ENCODE results near the gene PGP. TPM values are rescaled to one million over a fixed set of nuclear protein-coding genes. Genes with fewer than 3 reads are reported as not detected.

PGP gene
- total and polyA plus RNA-seq, 4 donors, result 3.4 to 9.9 (median 6.3) TPM

- 94% methylated on average over 18 of the region's 18 CpGs for WGBS
- TF ChIP-seq, protein P1, sequence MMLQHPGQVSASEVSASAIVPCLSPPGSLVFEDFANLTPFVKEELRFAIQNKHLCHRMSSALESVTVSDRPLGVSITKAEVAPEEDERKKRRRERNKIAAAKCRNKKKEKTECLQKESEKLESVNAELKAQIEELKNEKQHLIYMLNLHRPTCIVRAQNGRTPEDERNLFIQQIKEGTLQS (IDR thresholded peaks at IDR 0.05), result no peak
- no peak for TF ChIP-seq HNF4G (IDR thresholded peaks at IDR 0.05)
- TF ChIP-seq HNF4A (conservative IDR thresholded peaks at IDR 0.05), result no peak
- TF ChIP-seq FOXA1 (IDR thresholded peaks at IDR 0.05), result no peak
- no peak for TF ChIP-seq CTCF (IDR thresholded peaks at IDR 0.05; ENCODE audit: low read depth, low read length, missing input control)
- TF ChIP-seq JUND (IDR thresholded peaks at IDR 0.05), result no peak
- TF ChIP-seq RXRA (IDR thresholded peaks at IDR 0.05), result no peak
- TF ChIP-seq ZBTB33 (IDR thresholded peaks at IDR 0.05), result no peak
- no peak for TF ChIP-seq YY1 (IDR thresholded peaks at IDR 0.05)
- no peak for TF ChIP-seq FOXA2 (IDR thresholded peaks at IDR 0.05)
- TF ChIP-seq EGR1 (IDR thresholded peaks at IDR 0.05; ENCODE audit: low read depth in 2 of 2), result no peak
- no peak for TF ChIP-seq MAX (IDR thresholded peaks at IDR 0.05)
- no peak for TF ChIP-seq GABPA (IDR thresholded peaks at IDR 0.05 in 1 of 2, conservative IDR thresholded peaks at IDR 0.05 in 1 of 2)
- TF ChIP-seq RAD21 (IDR thresholded peaks at IDR 0.05), result no peak
- Histone ChIP-seq H3K27ac (ENCODE audit: low read depth in 1 of 2, low read length in 2 of 2) (no peak overlapping the region), H3K4me1 (ENCODE audit: control insufficient read depth in 4 of 4, insufficient read depth in 4 of 4, low read length in 3 of 4) (no peaks in the 10 kb centered on the region), H3K9me3 (ENCODE audit: control insufficient read depth in 4 of 4, low read length in 3 of 4) (no peaks in the 10 kb centered on the region), H3K36me3 (ENCODE audit: control insufficient read depth in 4 of 4, insufficient read depth in 3 of 4, low read depth in 1 of 4, low read length in 3 of 4) (peaks cover 12 to 49% (median 29%) of the 10 kb centered on the region in 4 donors), H3K27me3 (ENCODE audit: control insufficient read depth in 4 of 4, insufficient read depth in 4 of 4, low read length in 3 of 4) (no peaks in the 10 kb centered on the region), H3K4me3 (ENCODE audit: low read depth in 1 of 3, low read length in 3 of 3) (no peak overlapping the region), H3K9ac (ENCODE audit: low read depth in 1 of 2, low read length in 2 of 2) (no peak overlapping the region)
- DNase-seq (ENCODE audit: low spot score), result no peak
These were observed 37.5 kb downstream of the PGP start for GRCh38 chr16:2177101-2177500.

DNA sequence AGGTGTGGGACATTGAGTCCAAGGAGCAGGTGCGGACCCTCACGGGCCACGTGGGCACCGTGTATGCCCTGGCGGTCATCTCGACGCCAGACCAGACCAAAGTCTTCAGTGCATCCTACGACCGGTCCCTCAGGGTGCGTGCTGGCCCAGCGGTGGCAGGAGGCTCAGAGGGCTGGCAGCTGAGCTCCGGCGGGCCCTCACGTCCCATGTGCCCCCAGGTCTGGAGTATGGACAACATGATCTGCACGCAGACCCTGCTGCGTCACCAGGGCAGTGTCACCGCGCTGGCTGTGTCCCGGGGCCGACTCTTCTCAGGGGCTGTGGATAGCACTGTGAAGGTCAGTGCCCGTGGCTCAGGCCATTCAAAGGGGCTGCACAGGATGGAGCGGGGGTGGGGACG is 38.6 kb downstream of the PGP start:
- H3K9ac ChIP-seq (ENCODE audit: low read depth in 1 of 2, low read length in 2 of 2), result no peak overlapping the region
- H3K36me3 ChIP-seq (ENCODE audit: control insufficient read depth in 4 of 4, insufficient read depth in 3 of 4, low read depth in 1 of 4, low read length in 3 of 4), result peaks cover 12 to 60% (median 31%) of the 10 kb centered on the region in 4 donors
- no peak for TF ChIP-seq FOXA2 (IDR thresholded peaks at IDR 0.05)
- no peak for TF ChIP-seq SP1 (IDR thresholded peaks at IDR 0.05)
- TF ChIP-seq MAX (IDR thresholded peaks at IDR 0.05), result no peak
- no peak for TF ChIP-seq HNF4G (IDR thresholded peaks at IDR 0.05)
- no peak for TF ChIP-seq YY1 (IDR thresholded peaks at IDR 0.05)
- no peak for TF ChIP-seq EGR1 (IDR thresholded peaks at IDR 0.05; ENCODE audit: low read depth in 2 of 2)
- TF ChIP-seq RAD21 (IDR thresholded peaks at IDR 0.05), result no peak
- TF ChIP-seq GABPA (IDR thresholded peaks at IDR 0.05 in 1 of 2, conservative IDR thresholded peaks at IDR 0.05 in 1 of 2), result no peak
- TF ChIP-seq FOXA1 (IDR thresholded peaks at IDR 0.05), result no peak
- TF ChIP-seq REST (IDR thresholded peaks at IDR 0.05), result no peak
- TF ChIP-seq TAF1 (conservative IDR thresholded peaks at IDR 0.05), result no peak
- no peak for TF ChIP-seq ZBTB33 (IDR thresholded peaks at IDR 0.05)
- no peak for TF ChIP-seq CTCF (IDR thresholded peaks at IDR 0.05; ENCODE audit: low read depth, low read length, missing input control)
- no peak for TF ChIP-seq HNF4A (conservative IDR thresholded peaks at IDR 0.05)
- TF ChIP-seq, protein P1 (IDR thresholded peaks at IDR 0.05), result no peak
- TF ChIP-seq RXRA (IDR thresholded peaks at IDR 0.05), result no peak
- TF ChIP-seq JUND (IDR thresholded peaks at IDR 0.05), result no peak
- TF ChIP-seq NR2F2 (IDR thresholded peaks at IDR 0.05), result no peak
- 97% methylated on average over 23 of the region's 23 CpGs for WGBS
- no peaks in the 10 kb centered on the region for H3K4me1 ChIP-seq (ENCODE audit: control insufficient read depth in 4 of 4, insufficient read depth in 4 of 4, low read length in 3 of 4)
- DNase-seq (ENCODE audit: low spot score), result no peak
- no peaks in the 10 kb centered on the region for H3K27me3 ChIP-seq (ENCODE audit: control insufficient read depth in 4 of 4, insufficient read depth in 4 of 4, low read length in 3 of 4)
- no peaks in the 10 kb centered on the region for H3K9me3 ChIP-seq (ENCODE audit: control insufficient read depth in 4 of 4, low read length in 3 of 4)
- H3K4me3 ChIP-seq (ENCODE audit: low read depth in 1 of 3, low read length in 3 of 3), result no peak overlapping the region
- H3K27ac ChIP-seq (ENCODE audit: low read depth in 1 of 2, low read length in 2 of 2), result no peak overlapping the region
